ENCODE results near the gene USP46.

USP46 gene

DNA sequence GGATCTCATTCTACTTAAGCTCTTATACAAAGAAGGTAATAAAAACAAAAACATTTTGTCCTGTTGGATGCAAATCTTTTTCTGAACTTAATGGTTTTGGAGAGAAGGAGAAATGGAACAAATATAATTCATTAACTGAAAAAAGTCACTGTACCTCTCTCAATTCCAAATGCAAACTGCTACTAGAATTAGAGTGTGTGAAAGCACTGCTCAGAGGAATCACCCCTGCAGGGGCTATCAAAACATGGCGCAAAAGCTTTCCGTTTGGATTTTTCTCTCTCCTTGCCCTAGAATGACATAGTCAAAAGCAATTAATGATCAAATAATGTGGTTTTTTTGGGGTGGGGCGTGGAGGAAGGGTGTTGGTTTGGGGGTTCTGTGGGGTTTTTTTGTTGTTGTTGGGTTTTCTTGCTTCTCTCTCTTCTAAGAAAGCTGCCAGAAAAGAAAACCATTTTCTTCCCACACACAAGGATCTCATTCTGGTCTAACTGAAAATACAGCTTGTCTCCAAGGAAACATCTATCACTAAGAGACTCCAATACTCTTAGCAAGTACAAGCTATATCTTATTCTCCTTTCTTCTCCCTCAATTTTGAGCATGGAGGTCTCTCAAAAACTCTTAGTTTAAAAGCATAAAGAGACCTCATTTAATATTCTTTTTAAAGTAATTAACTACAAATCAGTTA lies 41.6 kb downstream of the USP46 start:
- no peak for DNase-seq

DNA sequence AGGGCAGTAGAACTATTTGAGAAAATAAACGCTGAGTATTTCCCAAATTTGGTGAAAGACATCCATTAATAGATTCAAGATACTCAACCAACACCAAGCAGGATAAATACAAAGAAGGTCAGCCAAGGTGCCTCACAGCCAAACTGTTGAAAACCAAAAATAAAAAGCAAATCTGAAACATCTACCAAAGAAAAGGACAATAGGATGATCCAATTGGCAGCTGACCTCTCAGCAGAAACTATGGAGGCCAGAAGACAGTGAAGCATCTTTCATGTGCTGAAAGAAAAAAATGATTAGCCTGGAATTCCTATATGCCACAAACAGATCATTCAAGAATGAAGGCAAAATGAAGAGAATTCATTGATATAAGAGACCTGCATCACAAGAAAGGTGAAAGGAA lies 44.9 kb downstream of the USP46 start:
- DNase-seq, result no peak

DNA sequence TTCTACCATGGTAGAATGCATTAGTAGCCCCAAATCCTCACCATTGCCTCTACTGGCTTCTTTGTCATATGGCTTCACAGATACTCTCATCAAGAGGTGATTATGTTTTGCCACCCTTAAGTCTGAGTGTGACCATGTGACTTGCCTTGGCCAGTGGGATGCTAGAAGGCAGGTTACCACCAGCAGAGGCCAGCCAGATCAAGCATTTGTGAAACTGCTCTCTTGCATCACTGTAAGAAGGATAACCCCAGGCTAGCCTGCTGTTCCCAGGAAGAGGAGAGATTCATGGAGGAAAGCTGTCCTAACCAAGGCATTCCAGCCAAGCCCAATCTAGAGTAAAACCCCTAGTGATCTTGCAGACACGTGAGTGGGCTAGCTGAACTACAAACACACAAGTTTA lies 46.8 kb downstream of the USP46 start:
- no peak for DNase-seq

DNA sequence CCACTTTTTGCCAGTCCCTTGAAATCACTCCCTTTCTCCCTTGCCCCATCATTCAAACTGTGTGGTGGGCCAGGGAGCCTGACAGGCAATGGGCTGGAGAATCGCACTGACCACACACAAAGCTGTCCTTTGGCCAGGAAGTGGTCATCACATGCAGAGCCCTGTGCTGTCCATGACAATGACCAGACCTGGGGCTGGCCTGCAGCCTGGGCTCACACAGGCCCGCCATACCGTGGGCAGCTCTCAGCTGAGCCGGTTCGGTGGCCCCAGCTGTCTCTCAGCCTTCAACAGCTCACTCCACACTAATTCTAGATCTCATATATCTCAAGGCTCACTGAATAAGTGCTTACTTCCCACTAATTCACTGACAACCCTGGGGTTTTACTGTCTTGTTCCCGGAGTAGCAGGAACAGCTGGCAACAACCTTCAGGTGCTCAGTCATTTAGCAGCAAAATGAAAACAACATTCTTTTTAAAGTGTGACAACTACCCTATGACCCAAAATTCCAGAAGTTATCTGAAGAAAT lies 48.0 kb downstream of the USP46 start:
- DNase-seq, result no peak

DNA sequence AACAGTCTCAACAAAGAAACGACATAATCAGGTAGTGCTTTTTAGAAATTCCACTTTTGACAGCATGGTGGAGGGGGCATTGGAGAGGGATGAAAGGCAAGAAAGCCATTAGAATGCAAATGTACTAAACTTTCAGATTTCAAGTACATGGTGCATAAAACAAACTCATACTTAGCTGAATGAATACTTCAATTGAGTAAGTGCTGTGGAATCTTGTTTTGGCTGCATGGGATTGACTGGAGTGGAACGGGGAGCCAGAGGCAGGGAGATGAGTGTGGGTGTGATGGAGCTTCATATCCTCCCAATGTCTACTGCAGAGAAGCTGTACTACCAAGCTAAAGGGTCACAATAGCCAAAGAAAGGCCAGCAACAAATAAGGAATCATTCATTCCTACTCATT lies 52.4 kb downstream of the USP46 start:
- DNase-seq, result no peak

DNA sequence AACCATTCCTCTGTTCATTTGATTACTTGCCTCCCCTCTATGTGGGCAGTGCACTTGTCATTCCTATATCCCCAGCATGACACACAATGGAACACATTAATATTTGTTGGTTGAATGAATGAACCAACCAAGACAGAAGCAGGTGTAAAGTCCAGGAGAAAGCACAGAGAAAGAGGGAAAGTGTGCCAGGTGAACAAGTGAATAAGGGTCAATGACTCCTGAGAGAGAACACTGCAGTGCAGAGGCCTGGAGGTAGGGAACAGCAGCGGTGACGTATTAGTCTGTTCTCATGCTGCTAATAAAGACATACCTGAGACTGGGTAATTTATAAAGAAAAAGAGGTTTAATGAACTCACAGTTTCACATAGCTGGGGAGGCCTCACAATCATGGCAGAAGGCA lies 53.1 kb downstream of the USP46 start:
- no peak for DNase-seq

DNA sequence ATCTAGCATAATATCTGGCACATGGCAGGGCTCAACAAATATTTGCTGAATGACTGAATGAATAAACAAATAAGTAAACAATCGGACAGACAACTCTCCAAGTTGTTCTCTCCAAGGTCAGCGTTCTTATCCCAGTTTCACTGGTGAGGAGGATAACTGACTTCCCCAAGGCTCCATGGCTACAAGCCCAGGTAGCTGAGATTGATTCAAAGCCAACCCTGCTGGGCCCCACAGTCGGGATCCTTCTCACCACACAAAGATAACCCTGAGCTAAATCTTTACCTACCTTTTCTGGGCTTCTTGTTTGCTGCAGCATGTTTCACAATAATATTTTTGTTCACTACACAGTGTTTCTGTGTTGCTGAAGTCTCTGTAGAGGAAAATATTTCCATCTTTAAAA lies 54.9 kb downstream of the USP46 start:
- DNase-seq, result no peak

DNA sequence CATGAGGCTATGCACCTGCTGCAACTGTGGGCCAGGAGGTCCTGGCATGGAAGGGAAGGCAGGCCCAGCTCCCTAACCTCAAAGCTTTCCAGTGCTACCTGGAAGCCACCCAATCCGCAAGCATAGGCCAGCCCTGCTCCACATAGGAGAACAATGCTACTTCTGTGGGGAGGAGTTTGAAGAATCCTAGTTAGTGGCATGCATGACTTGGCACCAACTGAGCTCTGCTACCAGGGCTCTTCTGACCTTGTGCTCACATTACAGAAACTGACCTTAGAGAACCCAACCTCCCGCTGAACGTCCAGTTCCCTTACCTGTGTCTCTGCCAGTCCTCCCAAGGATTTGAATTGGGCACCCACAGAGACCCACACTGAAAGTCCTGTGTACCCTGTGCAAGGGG lies 58.8 kb downstream of the USP46 start:
- no peak for DNase-seq

DNA sequence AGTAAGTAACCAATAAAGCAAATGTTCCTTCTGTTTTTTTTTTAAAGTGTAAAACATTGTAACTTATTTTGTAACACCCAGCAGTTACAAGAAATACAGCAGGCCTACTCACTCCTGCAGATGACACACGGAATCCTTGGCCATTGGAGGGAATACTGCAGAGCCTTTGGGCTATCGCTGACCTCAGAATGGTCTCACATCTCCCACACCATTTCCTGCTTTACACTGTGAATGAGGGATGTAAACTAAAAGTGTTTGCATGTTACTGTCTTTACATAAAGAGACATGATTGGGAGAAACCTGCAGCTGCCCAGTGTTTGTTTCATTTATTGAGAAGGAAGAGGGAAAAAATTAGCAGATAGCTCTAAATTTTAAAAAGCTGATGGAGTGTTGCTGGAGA lies 64.1 kb downstream of the USP46 start:
- no peak for DNase-seq

DNA sequence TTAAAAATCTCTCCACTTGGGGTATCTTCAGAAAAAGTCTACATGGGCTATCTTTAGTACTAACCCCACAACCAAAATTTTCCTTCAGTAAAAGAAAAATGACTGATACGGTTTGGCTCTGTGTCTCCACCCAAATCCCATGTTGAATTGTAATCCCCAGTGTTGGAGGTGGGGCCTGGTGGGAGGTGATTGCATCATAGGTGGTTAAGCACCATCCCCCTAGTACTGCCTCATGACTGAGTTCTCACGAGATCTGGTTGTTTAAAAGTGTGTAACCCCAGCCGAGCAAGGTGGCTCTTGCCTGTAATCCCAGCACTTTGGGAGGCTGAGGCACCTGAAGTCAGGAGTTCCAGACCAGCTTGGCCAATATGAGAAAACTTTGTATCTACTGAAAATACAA lies 66.8 kb downstream of the USP46 start:
- DNase-seq, result no peak

DNA sequence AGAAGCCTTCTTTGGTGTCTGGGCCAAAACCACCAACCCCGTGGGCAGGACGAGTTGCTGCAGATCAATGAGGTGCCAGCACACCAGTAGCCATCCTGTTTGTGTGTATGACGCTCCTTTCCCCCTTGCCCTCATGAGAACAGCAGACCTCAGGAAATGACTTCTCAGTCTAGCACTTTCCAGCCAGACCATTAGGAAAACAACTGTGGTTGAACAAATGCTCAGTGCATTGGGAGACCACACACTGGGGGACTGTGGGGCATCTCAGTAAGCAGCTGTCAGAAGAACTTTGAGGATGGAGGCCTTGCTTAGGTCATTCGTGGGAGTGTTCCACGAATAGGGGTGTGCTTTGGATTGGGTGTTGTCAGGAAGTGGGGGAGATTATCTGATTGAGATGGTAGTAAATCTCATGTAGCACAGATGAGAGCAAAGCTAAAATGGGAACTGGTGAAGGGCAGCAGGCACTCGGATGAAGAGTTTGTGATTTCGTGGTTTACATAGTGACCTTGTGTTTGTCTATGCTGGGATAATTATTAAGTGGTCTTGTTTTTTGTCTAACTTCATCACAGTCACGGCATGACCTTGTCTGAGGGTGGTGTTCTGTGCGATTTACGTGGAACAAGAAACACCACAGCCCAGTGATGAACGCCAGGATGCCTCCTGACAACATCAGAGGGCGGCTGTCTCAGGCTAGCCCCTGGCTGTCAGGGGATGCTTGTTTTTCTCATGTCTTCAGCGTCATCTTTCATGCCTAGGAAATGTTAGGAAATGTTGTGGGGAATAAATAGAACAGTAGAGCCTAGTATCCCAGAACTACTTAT lies 70.1 kb downstream of the USP46 start:
- DNase-seq, result no peak

DNA sequence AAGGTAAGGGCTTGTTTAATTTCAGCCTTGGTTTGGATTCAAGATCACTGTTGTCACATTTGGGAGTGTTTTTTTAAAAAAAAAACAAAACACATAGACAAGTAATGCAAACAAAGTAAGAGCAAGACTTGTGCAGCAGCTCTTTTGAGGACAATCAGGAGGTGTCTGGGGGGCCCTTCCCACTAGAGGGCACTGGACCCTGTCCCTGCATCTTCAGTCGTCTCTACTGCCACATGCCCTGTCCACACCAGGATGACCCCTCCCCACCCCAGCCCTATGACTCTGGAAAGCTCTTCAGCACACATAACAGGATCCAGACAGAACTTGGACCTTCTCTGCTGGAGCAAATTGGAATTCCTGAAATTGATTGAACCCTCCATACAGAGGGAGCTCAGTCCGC lies 71.0 kb downstream of the USP46 start:
- peak; percentile 27 for DNase-seq

DNA sequence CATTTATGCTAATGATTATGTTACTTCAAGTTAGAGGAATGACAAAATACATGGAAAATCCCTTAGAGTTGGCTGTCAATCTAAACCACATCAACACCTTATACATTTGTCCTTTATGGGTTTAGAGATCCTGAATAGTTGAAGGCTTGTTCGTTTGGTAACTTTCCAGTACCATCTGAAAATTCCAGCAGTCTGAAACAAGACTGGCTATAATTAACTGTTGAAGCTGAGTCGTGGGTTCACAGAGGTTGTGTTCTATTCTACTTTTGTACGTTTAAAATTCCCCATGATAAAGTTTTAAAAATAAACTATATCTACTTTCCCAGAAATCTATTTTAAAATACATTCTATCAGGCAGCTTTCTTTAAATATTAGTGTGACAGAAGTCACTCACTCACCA lies 73.0 kb downstream of the USP46 start:
- DNase-seq, result no peak

DNA sequence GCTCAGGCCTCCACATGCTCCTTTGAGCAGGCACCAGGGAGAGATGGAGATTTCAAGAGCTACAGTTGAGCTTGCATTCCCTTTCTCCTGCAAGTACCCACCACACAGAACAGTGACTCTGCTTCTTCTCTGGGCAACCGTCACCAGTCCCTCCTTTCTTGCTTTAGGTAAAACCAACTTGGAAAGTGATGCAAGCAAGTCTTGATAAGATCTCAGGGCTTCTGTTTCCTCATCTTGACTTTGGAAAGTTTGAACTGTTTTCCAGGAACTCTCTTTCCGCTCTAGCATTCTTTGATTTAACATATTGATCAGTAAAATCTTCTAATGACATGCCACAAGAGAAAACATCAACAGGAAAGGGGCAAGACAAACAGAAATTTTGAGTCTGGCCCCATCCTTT lies 73.7 kb downstream of the USP46 start:
- no peak for DNase-seq

DNA sequence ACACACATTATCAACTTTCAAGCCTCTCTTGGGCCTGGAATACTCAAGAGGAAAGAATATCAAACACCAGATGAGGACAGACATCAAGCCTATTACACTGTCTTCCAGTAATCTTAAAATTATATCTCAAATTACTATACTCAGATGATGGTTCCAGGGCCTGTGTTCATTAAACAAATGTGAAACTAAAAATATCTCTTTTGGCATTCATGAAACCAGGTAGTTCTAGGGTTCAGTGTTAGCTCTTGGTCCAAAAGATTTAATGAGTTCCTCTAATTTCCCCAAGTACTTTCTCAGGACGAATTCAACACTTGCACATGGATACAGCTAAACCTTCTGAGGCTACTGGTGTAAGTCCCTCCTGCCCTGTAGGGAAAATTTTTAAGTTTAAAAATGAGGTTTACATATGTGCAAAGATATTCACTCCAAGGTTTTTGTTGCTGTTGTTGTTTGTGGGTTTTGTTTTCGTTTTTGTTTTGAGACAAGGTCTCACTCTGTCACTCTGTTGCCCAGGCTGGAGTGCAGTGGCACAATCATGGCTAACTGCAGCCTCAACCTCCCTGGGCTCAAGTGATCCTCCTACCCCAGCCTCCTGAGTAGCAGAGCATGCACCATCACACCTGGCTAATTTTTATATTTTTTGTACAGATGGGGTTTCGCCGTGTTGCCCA lies 79.4 kb downstream of the USP46 start:
- DNase-seq, result no peak

DNA sequence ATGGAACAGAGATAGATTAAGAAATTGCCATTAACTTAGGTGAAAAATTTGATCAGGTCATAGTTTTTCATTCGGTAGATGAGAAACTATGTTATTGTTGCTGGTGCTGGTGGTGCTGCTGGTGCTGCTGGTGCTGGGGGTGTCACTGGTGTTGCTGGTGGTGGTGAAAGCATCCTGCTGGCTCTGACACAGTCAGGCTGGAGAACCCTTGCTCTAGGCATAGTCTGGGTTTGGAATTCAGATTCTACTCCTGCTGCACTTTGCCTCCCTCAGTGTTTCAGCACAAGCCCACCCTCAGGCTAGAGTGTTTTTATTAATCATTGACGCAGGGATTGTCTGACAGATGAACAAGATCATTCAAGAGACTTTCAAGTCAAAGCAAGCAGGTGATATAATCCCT lies 80.2 kb downstream of the USP46 start:
- DNase-seq, result no peak

DNA sequence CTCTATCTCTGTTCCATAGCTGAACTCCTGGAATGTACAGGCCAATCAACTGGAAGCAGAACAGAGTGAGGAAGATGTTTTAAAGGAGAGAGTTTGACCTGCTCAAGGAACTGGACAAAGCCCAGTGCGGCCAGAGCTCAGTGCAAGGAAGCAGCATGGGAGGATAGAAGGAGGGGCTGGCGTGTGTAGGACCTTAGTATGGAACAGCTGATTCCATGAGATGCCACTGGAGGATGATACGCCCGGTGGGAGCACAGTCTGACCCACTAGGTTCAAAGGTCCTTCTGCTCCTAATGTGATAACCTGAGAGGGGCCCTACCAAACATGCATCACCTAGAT lies 81.5 kb downstream of the USP46 start:
- DNase-seq, result no peak

DNA sequence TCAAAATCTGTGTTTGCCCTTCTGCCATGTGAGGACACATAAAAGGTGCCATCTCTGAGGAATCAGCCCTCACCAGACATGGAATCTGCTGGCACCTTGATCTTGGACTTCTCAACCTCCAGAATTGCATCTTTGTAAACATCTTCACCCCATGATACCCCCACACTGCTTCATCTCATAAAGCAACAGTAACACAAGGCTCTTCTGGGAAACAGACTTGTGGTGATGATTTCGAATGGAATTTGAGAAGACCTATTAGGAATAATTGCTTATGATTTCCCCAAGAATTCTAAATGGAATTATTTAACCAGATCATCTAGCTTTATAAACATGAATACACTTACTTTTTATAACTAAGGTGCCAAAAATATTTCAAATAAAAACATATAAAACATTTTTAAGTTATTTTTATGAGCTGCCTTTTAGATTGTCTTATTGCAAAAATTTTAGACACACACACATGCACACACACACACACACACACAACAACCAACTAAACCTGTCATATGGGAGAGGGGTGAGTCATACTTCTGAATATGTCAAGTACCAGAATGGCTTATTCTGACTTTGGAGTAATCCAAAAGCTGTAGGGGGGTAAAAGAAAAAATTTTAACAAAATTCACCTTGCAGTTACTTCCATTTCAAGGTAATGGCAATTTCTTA lies 82.0 kb downstream of the USP46 start:
- DNase-seq, result no peak

DNA sequence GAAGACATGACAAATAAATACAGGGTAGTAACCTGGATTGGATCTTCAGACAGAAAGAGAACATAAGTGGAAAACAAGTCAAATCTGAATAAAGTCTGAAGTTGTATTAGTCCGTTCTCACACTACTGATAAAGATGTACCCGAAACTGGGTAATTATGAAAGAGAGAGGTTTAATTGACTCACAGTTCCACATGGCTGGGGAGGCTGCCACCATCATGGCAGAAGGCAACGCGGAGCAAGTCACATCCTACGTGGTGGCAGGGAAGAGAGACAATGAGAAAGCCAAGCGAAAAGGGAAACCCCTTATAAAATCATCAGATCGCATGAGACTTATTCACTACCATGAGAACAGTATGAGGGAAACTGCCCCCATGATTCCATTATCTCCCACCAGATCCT lies 82.8 kb downstream of the USP46 start:
- no peak for DNase-seq

DNA sequence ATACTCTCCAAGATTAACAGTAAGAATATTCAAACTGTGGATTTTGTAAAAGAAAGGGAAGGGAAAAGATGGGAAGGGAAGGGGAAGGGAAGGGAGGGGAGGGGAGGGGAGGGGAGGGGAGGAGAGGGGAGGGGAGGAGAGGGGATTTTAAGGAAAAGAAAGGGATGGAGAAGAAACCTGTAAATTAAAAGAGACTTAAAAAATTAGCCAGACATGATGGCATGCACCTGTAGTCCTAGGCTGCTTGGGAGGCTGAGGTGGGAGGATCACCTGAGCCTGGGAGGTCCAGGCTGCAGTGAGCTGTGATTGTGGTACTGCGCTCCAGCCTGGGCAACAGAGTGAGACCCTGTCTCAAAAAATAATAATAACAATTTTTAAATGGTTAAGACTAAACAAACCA lies 83.7 kb downstream of the USP46 start:
- DNase-seq, result no peak

DNA sequence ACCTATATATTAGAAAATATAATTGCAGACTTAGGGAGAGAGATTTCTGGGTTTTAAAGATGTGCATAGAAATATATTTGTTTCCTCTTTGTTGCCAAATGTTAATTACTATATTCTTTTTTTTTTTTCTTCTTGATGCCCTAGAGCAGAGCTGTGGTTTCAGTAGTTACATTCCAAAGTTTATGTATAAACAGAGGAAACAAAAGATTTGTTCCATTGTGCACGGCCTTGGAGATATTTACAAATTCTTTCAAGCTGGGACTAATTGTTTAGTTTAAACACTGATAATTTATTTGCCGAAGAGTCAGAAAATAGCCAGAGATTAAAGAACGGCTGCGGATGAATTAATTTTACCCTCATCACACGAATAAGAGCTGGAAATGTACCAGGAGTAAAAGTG lies 85.1 kb downstream of the USP46 start:
- DNase-seq, result no peak

DNA sequence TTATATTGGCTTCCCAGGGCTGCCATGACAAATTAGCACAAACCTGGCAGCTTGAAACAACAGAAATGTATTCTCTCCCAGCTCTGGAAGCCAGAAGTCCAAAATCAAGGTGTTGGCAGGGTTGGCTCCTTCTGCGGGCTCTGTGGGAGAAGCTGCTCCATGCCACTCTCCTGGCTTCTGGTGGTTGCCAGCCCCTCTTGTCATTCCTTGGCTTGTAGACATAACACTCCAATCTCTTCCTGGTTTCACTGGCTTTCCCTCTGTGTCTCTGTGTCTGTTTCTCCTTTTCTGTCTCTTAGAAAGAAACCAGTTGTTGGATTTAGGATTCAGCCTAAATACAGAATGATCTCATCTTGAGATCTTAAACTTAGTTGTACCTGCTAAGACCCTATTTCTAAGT lies 85.5 kb downstream of the USP46 start:
- DNase-seq, result no peak

DNA sequence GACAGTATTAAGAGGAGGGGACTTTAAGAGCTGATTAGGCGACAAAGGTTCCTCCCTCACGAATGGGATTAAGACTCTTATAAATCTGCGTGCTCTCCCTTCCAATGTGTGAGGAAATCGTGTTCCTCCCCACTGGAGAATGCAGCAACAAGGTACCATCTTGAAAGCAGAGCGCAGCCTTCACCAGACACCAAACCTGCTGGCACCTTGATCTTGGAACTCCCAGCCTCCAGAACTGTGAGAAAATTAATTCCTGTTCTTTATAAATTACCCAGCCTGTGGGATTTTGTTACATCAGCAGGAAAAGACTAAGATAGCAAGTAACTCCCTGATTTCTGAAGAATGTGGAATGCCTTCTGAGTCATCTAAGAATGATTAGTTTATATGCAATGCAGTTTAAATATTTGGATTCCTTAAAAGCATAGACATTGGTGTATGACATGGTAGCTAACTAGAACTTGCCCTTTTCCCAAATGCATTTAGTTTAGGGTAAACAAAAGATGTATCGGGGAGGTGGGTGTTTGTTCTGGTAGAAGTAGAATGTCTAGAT lies 86.1 kb downstream of the USP46 start:
- no peak for DNase-seq

Measured in 8988T (cell line).